Stimulated activated CD8-positive, alpha-beta memory T cell treated with anti-CD3 and anti-CD28 coated beads, Interleukin-12 subunit alpha, Interleukin-12 subunit beta, amount 100 ng/mL, for 4 hours (primary cell): ENCODE data around the gene ALK.
"Not testable (repeated sequence)": the region's sequence is repeated elsewhere in the genome, so short reads cannot be mapped to it uniquely, and the experiment has no call there.

Experiments used
- DNase-seq: peaks from one replicate; pipeline ENCODE4 v3.0.0-alpha.2; 2020; ENCODE audit warnings: low read depth

The ALK gene

DNA sequence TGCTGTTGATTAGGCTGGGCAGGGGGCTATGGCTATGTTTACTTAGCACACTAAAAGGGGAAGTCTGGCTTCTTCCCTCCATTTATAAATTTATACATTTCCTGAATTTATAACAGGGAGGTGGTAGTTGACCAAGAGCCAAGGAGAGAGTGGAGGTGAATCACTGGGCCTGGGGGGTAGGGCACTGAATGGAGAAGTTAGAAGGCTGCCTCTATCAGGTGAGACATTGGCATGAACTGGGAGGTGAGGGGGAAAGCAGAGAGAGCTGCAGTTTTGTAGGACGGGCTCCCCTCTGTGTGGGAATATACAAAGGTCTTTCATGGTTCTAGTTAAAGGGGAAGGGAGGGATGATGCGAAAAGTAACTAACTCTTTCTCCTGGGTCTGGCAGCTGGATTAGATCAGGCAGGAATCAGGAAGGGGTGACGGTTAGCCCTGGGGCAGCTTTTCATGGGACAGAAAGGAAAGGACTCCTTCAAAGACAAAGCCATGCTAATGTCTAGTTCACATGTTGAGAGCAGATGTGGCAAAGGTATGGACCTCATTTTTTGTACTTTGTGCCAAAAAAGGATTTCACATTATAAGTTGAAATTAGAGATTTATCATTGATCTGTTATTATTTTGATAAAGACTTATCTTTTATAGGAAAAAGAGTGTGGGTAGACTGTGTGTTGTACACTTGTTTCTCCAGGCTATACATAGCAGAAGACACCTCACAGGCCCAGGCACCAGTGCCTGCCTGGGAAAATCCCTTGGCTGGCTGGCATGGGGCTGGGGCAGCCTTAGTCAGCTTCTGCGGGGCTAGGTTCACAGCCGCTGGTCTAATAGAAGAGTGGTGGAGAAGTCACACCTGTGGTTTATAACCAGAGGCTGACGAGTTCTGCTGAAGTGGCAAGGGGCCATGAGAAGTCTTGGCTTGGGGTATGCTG, 647.4 kb downstream of the ALK start:
- no peak for DNase-seq

DNA sequence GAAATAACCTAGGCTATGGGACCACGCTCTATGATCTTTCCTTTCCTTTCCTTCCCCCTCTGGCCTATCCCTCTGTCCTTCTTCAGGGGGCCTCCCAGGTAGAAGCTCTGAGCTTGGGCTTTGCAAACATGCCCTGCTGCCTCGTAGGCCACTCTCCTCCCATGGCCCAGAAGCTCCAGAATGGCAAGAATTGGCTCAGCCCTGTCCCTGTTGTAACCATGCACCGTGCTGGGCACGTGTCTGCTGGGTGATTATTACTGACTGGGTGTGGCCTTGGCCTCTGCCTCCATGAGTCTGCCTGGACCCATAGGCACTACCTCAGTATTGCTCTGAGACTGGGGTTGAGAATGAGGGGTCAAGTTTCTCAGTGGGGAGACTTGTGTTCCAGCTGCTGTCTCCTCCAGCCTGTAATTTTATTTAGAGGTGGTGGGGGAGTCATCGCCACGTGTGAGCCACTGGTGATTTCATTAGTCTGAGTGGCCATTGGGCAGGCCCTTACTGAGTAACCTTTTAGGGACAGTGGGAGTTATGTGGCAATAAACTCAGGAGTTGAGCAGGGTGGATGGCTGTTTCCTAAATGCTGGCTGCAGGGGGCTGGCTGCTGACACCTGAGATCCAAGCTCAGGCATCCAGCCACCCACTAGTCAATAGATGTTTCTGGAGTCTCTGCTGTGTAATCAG, 648.2 kb downstream of the ALK start:
- DNase-seq, result no peak

GRCh38 chr2:29272311-29272710, 649.1 kb downstream of the ALK start:
- no peak for DNase-seq

GRCh38 chr2:29270701-29271121, 650.7 kb downstream of the ALK start:
- DNase-seq, result no peak

GRCh38 chr2:29269765-29270109, 651.6 kb downstream of the ALK start:
- DNase-seq, result no peak

- no peak for DNase-seq
Observed at GRCh38 chr2:29269095-29269764, 652.2 kb downstream of the ALK start.

GRCh38 chr2:29267720-29268119, 653.7 kb downstream of the ALK start:
- no peak for DNase-seq

DNA sequence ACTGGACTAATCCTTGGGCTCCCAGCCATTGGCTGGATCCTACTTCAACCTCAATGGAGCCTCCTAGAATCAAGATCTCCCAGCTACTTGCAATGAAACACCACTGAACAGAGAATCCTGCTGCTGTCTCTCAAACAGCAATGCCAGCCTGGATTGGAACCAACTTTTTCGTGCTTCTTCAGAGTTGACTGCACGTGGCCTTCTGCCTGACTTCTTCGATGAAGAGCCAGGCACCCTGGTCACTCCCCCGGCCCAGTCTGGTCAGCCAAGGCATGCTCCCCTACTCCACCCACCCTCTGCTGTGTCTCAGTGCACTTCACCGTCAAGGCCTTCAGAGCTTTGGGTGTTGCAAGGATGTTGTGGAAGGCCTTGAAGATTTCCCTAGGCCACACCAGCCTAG, 657.5 kb downstream of the ALK start:
- no peak for DNase-seq

GRCh38 chr2:29262681-29263260, 658.6 kb downstream of the ALK start:
- no peak for DNase-seq

- no peak for DNase-seq
Observed at GRCh38 chr2:29261003-29261402, 660.4 kb downstream of the ALK start.

DNA sequence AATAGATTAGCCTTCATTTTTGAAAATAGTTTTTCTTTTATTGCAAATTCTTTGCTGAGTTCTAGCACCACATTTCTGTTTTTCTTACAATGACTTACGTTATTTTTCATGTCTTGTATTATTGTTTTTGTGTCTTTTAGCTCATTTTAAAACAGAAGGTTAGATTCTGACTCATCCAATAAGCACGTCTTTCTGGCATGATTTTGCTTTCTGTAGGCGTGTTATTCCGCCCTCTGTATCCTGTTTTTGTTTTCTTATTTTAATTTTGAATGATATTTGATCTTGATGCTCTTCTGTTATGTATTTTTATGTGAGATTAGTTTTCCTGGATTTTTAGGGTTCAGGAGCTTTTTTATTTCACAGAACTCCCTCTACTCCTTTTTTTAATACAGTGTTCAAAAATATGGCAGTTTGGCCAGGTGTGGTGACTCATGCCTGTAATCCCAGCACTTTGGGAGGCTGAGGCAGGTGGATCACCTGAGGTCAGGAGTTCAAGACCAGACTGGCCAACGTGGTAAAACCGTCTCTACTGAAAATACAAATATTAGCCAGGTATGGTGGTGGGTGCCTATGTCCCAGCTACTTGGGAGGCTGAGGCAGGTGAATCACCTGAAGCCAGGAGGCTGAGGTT, 661.1 kb downstream of the ALK start:
- DNase-seq, result no peak

GRCh38 chr2:29259221-29259620, 662.2 kb downstream of the ALK start:
- DNase-seq, result no peak

DNA sequence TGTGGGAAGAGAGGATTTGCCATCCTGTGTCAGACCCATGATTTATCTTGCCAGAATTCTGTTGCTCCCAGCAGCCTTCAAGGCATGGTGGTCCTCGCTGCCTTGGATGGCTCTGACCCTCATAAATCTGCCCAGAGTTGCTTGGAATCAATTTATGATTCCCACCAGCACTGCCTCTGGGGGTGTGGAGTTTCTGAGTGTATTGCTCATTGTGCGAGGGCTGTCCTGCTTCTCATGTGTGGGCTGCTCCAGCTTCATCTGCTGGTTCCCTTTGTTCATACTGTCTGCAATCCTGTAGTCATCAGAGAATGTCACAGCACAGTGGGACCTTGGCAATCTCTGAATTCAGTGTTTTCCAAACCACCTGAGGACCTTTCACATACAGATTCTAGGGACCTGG, 666.4 kb downstream of the ALK start:
- DNase-seq, result no peak

DNA sequence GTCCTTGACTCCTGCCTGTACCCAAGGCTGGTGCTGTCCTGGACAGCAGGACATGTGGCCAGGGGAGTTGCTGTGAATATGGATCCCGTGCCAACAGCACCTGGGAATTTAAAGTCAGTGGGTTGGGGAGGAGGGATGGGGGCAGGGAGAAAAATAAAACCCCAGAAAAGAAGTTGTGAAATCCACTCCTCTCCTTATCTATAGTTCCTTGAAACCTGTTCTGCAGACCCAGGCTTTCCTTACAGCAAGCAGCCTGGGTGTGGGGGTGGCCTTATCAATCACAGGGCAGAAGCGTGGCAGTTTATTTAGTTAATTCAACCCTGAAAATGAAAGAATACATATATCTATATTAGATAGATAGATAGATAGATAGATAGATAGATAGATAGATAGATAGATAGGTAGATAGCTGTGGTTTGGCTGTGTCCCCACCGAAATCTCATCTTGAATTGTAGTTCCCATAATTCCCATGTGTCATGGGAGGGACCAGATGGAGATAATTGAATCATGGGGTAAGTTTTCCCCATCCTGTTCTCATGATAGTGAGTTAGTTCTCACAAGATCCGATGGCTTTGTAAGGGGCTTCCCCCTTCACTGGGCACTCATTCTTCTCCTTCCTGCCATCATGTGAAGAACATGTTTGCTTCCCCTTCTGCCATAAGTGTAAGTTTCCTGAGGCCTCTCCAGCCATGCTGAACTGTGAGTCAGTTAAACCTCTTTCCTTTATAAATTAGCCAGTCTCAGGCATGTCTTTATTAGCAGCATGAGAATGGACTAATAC, 667.7 kb downstream of the ALK start:
- not testable (repeated sequence) for DNase-seq

- no peak for DNase-seq
Observed at GRCh38 chr2:29253026-29253425, 668.4 kb downstream of the ALK start.

- DNase-seq, result no peak
Observed at GRCh38 chr2:29251406-29251805, 670.0 kb downstream of the ALK start.

DNA sequence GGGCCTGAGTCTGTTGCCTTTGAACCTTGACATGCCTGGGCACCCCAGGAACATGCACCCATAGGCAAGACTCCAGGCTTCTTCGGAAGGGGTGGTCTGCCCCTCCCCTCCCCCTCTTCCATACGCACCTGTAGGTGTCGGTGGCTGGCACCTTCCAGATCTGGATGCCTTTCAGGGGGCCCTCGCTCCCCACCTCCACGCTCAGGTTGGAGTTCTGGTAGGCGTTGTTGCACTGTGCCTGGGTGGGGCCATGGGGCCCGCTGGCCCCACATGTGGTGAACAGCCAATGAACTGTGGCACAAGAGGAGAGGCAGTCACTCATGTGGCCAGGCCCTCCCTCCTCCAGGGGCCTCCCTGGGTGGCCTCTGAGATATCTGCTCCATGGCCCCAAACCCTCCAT, 670.4 kb downstream of the ALK start:
- DNase-seq, result no peak

GRCh38 chr2:29249666-29250253, 671.6 kb downstream of the ALK start:
- DNase-seq, result no peak

- no peak for DNase-seq
Observed at GRCh38 chr2:29247336-29247914, 674.0 kb downstream of the ALK start.
